ENCODE data around the gene ZBTB32. TPM values are rescaled to one million over a fixed set of nuclear protein-coding genes. Genes with fewer than 3 reads are reported as not detected.

The ZBTB32 gene
- total and polyA plus RNA-seq, 2 of the 8 experiments (the other 6 are each of a cell fraction or from before 2014, with no cell fraction given), result 0.11 to 0.50 TPM

DNA sequence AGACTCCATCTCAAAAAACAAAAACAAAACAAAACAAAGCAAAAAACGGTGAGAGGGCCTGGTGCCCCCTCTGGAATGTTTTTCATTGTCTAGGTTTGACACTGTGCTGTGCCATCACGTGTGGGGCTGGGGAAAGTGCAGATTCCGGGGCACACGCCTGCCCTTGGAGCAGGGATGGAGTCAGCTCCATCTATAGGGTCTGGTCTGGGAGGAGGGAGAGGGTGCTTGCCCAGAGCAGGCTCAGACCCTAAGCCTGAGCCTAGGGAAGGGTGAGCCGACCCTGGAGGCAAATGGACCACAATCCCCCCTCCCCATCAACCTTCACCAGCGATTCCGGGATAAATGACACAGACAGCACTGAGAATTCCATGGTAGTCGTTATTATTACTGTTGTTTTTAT lies 10.9 kb upstream of the ZBTB32 start:
- POLR2A ChIA-PET (ENCODE audit: partially characterized antibody), result interaction anchor here (0.6 to 1.7 kb wide), 7 partner anchors 20 to 412 kb away, joined by 3 to 9 read pairs (median 3); partner anchors contain the start of genes PSENEN and U2AF1L4
- Histone ChIP-seq H4K8ac (ENCODE audit: extremely low read depth, insufficient read depth, low read length) (no peak overlapping the region), H2BK12ac (ENCODE audit: low read depth, low read length) (peak overlapping the region; percentile 89; the same call in 1 of the 2 replicates), H2AK5ac (ENCODE audit: low read depth, low read length) (no peak overlapping the region), H3K36me3 (ENCODE audit: control insufficient read depth in 2 of 4, insufficient read depth in 4 of 4, low read length in 3 of 4) (no peaks in the 10 kb centered on the region), H2BK5ac (ENCODE audit: low read depth, low read length) (0 out of 2 replicates have a peak overlapping the region, but pooled peaks have one; percentile 26), H3K18ac (ENCODE audit: extremely low read depth, low read length) (no peak overlapping the region; the same call in 1 of the 2 replicates), H3K14ac (ENCODE audit: insufficient read length) (no peak overlapping the region), H2BK15ac (ENCODE audit: low read length) (peak overlapping the region; percentile 12; the same call in 1 of the 2 replicates), H3K23ac (ENCODE audit: insufficient read length) (no peak overlapping the region), H3K4me3 (ENCODE audit: extremely low read depth in 1 of 4, insufficient read depth in 2 of 4, low read depth in 3 of 4, low read length in 4 of 4) (no peak overlapping the region), H3K27ac (ENCODE audit: low read depth, low read length) (no peak overlapping the region), H3K4ac (replicated peaks; ENCODE audit: insufficient read length, low read depth, low read length) (no peak overlapping the region), H2BK120ac (replicated peaks; ENCODE audit: low read depth, low read length) (no peak overlapping the region), H4K91ac (replicated peaks; ENCODE audit: insufficient read length, low read length) (no peak overlapping the region), H2BK20ac (ENCODE audit: low read length) (peak overlapping the region; percentile 8; the same call in 1 of the 2 replicates), H3K56ac (replicated peaks; ENCODE audit: insufficient read length, low read depth, low read length) (no peak overlapping the region), H4K5ac (ENCODE audit: insufficient read length, low read depth, low read length) (no peak overlapping the region), H3K9ac (replicated peaks in 1 of 4; ENCODE audit: extremely low read depth in 1 of 4, low read depth in 3 of 4, low read length in 3 of 4) (no peak overlapping the region), H4K20me1 (replicated peaks in 1 of 2; ENCODE audit: control insufficient read depth in 1 of 2, insufficient read depth in 2 of 2, low read length in 2 of 2) (no peaks in the 10 kb centered on the region), H3K23me2 (ENCODE audit: low read depth, low read length) (no peaks in the 10 kb centered on the region), H3K79me2 (ENCODE audit: control insufficient read depth in 1 of 2, insufficient read depth in 2 of 2, low read length in 2 of 2) (no peaks in the 10 kb centered on the region), H3K27me3 (replicated peaks in 1 of 4; ENCODE audit: control insufficient read depth in 3 of 4, extremely low read depth in 1 of 4, insufficient read depth in 3 of 4, low read length in 3 of 4) (no peaks in the 10 kb centered on the region), H3K4me2 (ENCODE audit: insufficient read depth in 1 of 2, low read depth in 2 of 2, low read length in 2 of 2) (no peak overlapping the region), H2AFZ (ENCODE audit: low read length) (no peak overlapping the region), H3K9me3 (ENCODE audit: insufficient read depth in 2 of 2, low read depth in 1 of 2, low read length in 1 of 2) (no peaks in the 10 kb centered on the region), H3K4me1 (replicated peaks in 1 of 4; ENCODE audit: control insufficient read depth in 3 of 4, insufficient read depth in 4 of 4, low read length in 3 of 4) (no peaks in the 10 kb centered on the region), H3K79me1 (ENCODE audit: low read depth, low read length) (no peaks in the 10 kb centered on the region)
- TF ChIP-seq SIN3A (conservative IDR thresholded peaks at IDR 0.05 in 1 of 2, IDR thresholded peaks at IDR 0.05 in 1 of 2; ENCODE audit: low read depth in 1 of 2, low read length in 2 of 2), result no peak
- TF ChIP-seq CREB1 (IDR thresholded peaks at IDR 0.05), result no peak
- no peak for TF ChIP-seq SP4 (IDR thresholded peaks at IDR 0.05; ENCODE audit: low read length)
- TF ChIP-seq KDM4A (IDR thresholded peaks at IDR 0.05; ENCODE audit: low read depth, low read length, severe bottlenecking), result no peak
- TF ChIP-seq SUZ12 (IDR thresholded peaks at IDR 0.05; ENCODE audit: low read length), result no peak
- no peak for TF ChIP-seq PHF8 (conservative IDR thresholded peaks at IDR 0.05; ENCODE audit: low read depth, low read length)
- DNase-seq (ENCODE audit: low read depth in 1 of 2, low spot score in 2 of 2) (no peak), FAIRE-seq (no peak)
- 29% methylated on average over 8 of the region's 8 CpGs; no CpG with 5 or more reads in 1 of the 2 experiments for WGBS, 2 experiments (ENCODE audit: extremely low coverage in 1 of 2, insufficient coverage in 1 of 2, insufficient read length in 1 of 2, insufficient replicate concordance in 2 of 2, low coverage in 1 of 2, low lambda C conversion rate in 2 of 2, missing lambda C conversion rate in 1 of 2)
- CTCF ChIA-PET (ENCODE audit: partially characterized antibody), result interaction anchor here (0.6 to 7.6 kb wide), 14 partner anchors 12 to 361 kb away, joined by 3 to 105 read pairs (median 4); partner anchors contain the start of genes THAP8 and ZBTB32
